Measurements from ENCODE around the gene IST1.

The IST1 gene

GRCh38 chr16:71894921-71895678, at the start of gene IST1:
TSS of gene IST1 (plus strand) at chr16:71895531. CDS start at chr16:71915641, 20,110 bp downstream.
- Histone ChIP-seq H3K36me3 (ENCODE audit: low read depth) (peaks cover 29% of the 10 kb centered on the region), H3K27me3 (ENCODE audit: insufficient read depth, poor library complexity, severe bottlenecking) (no peaks in the 10 kb centered on the region), H3K4me1 (ENCODE audit: insufficient read depth, poor library complexity, severe bottlenecking) (peaks cover 8% of the 10 kb centered on the region), H3K27ac (ENCODE audit: poor library complexity, severe bottlenecking) (peak within 1 kb of the TSS; percentile 76), H3K4me3 (ENCODE audit: severe bottlenecking) (peak within 1 kb of the TSS; percentile 93), H3K9me3 (ENCODE audit: severe bottlenecking) (no peaks in the 10 kb centered on the region)
- ATAC-seq (ENCODE audit: low read depth), result peak; percentile 89
- DNase-seq (ENCODE audit: low spot score), result peak; percentile 98
- no peak for TF ChIP-seq CTCF (IDR thresholded peaks at IDR 0.05; ENCODE audit: poor library complexity, severe bottlenecking)

GRCh38 chr16:71845639-71846430, 49.5 kb upstream of the IST1 start, which contains the start of gene ATXN1L:
TSS of gene ATXN1L (plus strand) at chr16:71845976. CDS start at chr16:71849741, 3,765 bp downstream.
- H3K9me3 ChIP-seq (ENCODE audit: severe bottlenecking), result no peaks in the 10 kb centered on the region
- no peaks in the 10 kb centered on the region for H3K27me3 ChIP-seq (ENCODE audit: insufficient read depth, poor library complexity, severe bottlenecking)
- peaks cover 34% of the 10 kb centered on the region for H3K36me3 ChIP-seq (ENCODE audit: low read depth)
- peak; percentile 91 for ATAC-seq (ENCODE audit: low read depth)
- TF ChIP-seq CTCF (IDR thresholded peaks at IDR 0.05; ENCODE audit: poor library complexity, severe bottlenecking), result no peak
- H3K4me3 ChIP-seq (ENCODE audit: severe bottlenecking), result peak within 1 kb of the TSS; percentile 96
- peak; percentile 91 for DNase-seq (ENCODE audit: low spot score)
- H3K27ac ChIP-seq (ENCODE audit: poor library complexity, severe bottlenecking), result peak within 1 kb of the TSS; percentile 42
- H3K4me1 ChIP-seq (ENCODE audit: insufficient read depth, poor library complexity, severe bottlenecking), result peaks cover 6% of the 10 kb centered on the region

DNA sequence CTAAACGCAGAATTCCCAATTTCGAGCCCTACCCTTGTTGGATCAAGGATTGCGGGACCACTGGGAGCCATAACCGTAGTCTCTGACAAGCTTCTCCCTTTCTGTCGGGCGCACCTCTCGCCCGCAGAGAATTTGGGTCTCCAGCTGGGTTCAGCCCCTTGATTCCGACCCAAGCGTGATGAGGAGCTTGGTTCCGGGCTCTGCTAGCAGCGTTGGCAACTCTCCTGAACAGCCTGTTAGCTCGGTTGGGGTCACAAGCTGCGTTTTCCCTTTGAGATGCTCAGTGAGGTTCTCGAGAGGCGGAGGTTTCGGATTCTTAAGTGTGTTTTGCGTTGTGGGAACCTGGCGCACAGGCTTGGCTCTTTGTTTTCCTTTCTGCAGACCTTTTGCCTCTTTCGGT, 48.9 kb upstream of the IST1 start:
- Histone ChIP-seq H3K9me3 (ENCODE audit: severe bottlenecking) (no peaks in the 10 kb centered on the region), H3K27ac (ENCODE audit: poor library complexity, severe bottlenecking) (peak overlapping the region; percentile 42), H3K4me1 (ENCODE audit: insufficient read depth, poor library complexity, severe bottlenecking) (peaks cover 6% of the 10 kb centered on the region), H3K27me3 (ENCODE audit: insufficient read depth, poor library complexity, severe bottlenecking) (no peaks in the 10 kb centered on the region), H3K36me3 (ENCODE audit: low read depth) (peaks cover 39% of the 10 kb centered on the region), H3K4me3 (ENCODE audit: severe bottlenecking) (peak overlapping the region; percentile 96)
- ATAC-seq (ENCODE audit: low read depth), result peak; percentile 17; the same call in 1 of the 3 replicates
- no peak for DNase-seq (ENCODE audit: low spot score)
- TF ChIP-seq CTCF (IDR thresholded peaks at IDR 0.05; ENCODE audit: poor library complexity, severe bottlenecking), result no peak

GRCh38 chr16:71847096-71847495, 48.2 kb upstream of the IST1 start:
- Histone ChIP-seq H3K4me1 (ENCODE audit: insufficient read depth, poor library complexity, severe bottlenecking) (peaks cover 6% of the 10 kb centered on the region), H3K27ac (ENCODE audit: poor library complexity, severe bottlenecking) (no peak overlapping the region), H3K36me3 (ENCODE audit: low read depth) (peaks cover 41% of the 10 kb centered on the region), H3K9me3 (ENCODE audit: severe bottlenecking) (no peaks in the 10 kb centered on the region), H3K4me3 (ENCODE audit: severe bottlenecking) (peak overlapping the region; percentile 96), H3K27me3 (ENCODE audit: insufficient read depth, poor library complexity, severe bottlenecking) (no peaks in the 10 kb centered on the region)
- DNase-seq (ENCODE audit: low spot score) (no peak), ATAC-seq (ENCODE audit: low read depth) (no peak)
- no peak for TF ChIP-seq CTCF (IDR thresholded peaks at IDR 0.05; ENCODE audit: poor library complexity, severe bottlenecking)

All from RWPE2 (cell line).